SKM-1 treated with dmso at 0.1 percent for 144 hours (cell line): ENCODE measurements around the gene EXOC3L1.
A peak's percentile ranks its signal among the peaks of the same experiment; 100 is the strongest.

ENCODE experiments used
- DNase-seq: peaks from one replicate; lab custom pipeline; 2025; ENCODE audit not compliant: unreplicated experiment; lab: John Stamatoyannopoulos, UW

Gene EXOC3L1

DNA sequence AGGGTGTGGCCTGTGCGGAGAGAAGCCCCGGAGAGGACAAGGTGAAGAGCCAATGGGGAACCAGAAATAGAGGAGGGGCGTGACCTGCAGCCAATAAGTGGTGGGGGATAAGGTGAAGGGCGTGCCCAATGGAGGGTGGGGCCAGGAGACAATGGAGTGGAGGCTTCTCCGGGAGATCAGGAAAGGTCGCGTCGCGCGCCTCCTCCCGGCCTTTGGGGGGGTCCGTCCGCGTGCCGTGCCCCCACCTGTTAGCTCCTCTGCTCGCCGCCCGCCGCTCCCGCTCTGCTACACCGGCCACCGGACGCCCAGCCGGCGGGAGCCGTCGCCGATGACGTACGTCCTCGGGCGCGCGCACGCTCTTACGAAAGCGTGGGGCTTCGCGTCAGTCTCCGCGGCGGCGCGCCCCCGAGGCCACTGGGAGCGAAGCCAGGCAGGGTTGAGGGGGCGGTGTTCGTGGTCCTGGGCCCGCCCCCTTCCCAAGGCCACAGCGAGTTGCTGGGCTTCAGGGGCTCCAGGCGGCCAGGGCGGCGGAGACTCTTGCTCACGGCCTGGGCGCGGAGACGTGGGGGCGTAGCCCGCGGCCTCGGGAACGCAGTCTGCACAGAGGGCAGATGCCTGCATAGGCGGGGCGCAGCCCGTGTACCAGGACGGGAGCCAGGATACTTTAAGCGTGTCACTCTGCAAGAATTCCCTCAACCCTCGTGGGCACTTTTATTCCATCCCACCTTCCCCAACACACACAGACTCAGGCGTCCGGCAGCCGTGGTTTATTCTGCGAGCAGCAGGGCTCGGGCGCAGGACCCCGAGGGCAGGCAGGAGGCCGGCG, 6.1 kb downstream of the EXOC3L1 start, which contains the start of gene MATCAP1:
Gene MATCAP1, minus strand, starts transcription at position 337 of the 826 bp plus-strand sequence. CDS start 3,353 bp downstream, outside the sequence.
- peak; percentile 99 for DNase-seq

DNA sequence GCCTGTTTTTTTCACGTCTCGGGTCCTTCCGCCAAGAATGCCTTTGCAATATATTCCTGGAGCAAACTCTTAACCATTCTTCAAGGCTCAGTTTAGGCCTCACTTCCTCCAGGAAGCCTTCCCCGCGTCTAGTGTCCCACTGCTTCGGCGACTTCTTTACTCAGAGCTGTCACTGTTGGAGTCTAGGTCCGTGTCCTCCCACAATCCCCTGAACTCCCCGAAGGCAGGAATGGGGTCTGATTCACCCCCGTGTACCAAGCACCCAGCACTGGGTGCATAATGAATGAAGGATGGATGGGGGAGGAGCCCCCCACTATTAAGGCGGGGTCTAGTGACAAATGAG, 6.7 kb downstream of the EXOC3L1 start:
- no peak for DNase-seq

DNA sequence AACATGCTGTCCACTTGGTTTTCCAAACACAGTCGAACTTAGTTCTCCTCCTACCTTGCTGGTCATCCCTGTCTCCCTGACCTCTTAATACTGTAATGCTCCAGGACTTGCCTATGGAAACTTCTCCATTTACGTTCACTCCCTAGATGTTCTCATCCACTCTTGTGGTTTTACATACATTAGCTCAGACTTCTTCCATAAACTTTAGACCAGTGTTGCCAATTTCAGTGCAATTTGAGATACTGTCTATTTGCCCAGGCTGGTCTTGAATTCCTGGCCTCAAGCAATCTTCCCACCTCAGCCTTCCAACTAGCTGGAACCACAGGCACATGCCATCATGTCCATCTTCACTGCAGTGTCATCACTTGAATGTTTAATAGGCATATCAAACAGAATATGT, 7.6 kb downstream of the EXOC3L1 start:
- no peak for DNase-seq

DNA sequence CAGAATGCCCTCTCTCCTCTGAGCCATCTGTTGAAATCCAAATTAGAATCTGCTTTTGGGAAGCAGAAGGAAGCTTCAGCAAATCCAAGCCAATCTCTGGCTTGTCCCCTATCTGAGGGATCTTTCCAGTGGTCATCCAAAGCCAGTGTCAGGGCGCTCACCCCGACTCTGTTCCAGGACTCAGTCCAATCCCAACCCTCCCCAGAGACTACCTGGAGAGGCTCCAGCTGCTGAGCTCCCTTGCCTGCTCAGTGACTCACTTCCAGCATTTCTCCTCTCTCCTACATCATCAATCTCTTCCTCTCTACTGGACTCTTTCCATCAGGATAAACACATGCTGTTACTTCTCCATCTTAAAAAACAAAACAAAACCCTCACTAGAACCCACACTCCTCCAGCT, 8.6 kb downstream of the EXOC3L1 start:
- no peak for DNase-seq

DNA sequence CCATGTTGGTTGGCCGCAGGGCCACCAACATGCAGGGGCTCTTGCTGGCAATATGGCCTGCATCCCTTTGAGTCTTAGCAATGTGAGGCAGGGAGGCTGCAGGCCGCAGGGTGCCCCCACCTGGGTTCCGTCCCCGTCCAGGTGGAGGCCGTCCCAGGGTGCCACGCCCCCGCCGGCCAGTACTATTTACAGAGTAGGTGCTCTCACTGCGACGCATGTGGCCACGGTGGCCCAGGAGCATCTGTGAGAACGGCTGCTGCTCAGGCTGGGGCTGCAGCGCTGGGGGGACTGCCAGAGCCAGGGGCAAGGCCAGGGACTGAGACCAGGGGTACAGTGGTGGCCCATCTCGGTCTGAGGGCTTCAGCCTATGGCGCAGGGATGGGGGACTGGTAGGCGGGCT, 9.8 kb downstream of the EXOC3L1 start:
- DNase-seq = no peak

DNA sequence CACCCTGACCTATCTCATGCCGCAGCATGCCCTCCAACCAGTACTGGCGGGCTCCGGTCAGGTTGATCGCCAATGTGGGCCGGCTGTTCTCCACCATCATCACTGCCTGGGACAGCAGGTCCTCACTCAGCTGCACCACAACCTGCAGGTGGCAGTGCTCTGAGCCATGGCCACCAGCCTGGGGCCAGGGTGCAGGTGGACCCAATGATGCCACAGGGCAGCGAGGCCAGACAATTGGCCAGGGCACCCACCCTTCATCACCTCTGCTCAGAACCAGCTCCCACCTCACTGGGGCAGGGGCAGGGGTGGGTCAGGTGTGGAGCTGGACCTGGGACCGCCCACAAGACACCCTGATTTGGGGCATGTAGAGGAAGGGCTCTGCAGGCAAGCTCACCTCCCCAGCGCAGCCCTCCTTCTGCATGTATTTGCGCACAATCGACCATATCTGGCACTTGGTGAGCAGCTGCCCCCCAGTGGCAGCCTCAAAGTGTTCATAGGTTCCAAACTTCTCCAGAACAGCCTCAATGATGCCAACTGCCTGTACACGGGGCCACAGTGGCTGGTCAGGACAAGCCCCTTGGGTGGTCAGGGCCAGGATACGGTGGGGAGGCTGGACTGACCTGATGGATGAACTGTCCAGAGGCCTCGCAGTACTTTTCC, 10.4 kb downstream of the EXOC3L1 start:
- DNase-seq = no peak

DNA sequence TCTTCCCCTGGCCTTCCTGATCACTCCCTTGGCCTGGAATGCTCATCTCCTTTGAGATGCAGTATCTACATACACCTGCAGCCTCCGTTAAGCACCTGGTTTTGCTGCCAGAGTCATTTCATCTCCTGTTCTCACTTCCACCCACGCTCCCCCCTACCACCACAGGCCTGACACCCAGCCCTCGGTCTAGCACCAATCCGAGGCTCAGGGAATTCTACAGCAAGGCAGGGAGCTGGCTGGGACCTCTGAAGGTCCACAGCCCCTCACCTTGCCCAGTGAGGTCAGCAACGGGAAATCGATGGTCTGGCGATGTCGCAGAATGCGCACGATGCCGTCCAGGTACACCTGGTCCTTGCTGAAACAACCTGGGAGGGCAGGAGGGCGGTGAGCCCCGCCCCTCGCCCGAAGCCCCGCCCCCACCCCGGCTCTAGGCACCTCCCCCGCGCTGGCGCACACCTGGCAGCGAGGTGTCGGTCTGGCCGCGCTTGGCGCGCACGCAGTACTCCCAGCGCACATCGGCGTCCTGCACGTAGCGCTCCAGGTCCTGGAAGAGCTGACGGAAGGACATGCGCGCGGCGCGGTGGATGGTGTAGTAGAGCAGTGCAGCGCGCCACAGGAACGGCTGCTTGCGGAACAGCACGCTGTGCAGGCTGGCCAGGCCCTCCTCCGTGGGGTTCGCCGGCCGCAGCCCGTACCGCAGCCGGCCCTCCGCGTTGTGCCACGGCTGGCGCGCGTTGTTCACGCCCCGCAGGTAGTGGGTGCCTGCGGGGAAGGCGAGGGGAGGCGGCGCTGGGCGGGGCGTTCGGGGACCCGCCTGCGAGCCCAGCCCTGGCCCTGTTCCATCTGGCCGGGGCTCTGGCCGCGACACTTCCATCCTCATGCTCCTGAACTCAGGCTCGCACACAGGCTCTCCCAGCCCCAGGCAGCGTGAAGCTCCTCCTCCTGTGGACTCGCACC, 11.9 kb downstream of the EXOC3L1 start:
- DNase-seq = no peak

DNA sequence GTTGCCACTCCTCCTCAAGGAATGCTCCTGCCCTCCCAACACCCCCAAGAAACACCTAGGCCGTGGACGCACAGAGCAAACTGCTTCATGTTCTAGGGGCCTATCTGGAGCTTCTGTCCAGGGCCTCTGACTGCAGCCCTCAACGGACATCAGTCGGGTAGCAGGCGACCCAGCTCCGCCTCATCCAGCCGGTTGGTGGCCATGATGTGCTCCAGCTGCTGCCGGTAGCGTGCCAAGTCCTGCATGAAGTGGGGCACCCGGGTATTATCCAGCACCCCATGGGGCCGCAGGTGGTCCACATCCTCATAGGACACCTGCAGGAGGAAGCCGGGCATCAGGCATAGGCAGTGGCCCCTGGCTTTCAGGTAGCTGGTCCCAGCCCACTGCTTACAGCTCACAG, 13.3 kb downstream of the EXOC3L1 start:
- DNase-seq = no peak

DNA sequence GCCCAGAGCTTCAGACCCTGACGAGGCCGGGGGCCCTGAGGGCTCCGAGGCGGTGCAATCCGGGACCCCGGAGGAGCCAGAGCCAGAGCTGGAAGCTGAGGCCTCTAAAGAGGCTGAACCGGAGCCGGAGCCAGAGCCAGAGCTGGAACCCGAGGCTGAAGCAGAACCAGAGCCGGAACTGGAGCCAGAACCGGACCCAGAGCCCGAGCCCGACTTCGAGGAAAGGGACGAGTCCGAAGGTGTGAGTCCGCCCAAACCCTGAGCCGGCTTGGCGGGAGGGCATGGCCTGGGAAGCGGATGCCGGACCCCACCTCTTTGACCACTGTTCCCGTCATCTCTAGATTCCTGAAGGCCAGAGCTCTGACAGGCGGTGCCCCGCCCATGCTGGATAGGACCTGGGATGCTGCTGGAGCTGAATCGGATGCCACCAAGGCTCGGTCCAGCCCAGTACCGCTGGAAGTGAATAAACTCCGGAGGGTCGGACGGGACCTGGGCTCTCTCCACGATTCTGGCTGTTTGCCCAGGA, 15.2 kb downstream of the EXOC3L1 start:
- DNase-seq = no peak

DNA sequence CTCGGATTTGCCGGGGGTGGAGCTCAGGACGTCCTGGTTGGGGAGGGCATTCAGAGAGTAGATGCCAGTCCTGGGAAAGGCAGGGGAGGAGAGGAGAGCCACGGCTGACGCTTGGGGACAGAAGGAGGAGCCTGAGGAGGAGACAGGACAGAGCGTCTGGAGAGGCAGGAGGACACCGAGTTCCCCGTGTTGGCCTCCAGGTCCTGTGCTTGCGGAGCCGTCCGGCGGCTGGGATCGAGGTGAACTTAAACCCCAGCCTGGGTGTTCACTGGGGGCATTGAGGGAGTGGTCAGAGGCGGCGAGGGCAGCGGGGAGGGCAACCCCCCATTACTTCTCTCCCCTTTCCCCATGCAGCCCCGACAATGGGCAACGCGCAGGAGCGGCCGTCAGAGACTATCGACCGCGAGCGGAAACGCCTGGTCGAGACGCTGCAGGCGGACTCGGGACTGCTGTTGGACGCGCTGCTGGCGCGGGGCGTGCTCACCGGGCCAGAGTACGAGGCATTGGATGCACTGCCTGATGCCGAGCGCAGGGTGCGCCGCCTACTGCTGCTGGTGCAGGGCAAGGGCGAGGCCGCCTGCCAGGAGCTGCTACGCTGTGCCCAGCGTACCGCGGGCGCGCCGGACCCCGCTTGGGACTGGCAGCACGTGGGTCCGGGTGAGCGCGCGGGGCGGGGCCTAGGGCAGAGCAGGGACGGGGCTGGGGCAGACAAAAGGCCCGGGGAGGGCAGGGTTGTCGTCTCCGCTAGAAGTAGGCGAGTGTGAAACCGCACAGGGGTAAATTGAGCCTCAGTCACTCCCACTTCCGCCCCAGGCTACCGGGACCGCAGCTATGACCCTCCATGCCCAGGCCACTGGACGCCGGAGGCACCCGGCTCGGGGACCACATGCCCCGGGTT, 15.9 kb downstream of the EXOC3L1 start:
- DNase-seq = no peak

DNA sequence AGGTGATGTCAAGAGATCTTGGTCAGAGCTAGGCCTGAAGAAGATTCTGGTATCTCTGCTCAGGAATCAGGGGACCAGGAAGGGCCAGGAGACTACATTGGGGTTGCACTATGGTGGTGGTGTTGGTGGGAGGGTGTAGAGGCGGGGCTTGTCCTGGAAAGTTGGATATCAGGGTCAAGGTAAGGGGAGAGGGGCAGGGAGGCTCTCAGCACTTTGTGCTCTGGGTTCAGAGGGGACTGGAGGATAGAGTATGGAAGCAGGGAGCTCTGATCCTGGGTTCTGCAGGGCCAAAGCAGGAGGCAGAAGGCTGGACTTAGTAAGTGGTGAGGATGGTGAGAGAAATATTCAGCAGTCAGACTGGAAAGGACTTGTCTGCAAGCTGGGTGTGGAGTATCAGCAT, 16.6 kb downstream of the EXOC3L1 start:
- DNase-seq = no peak

DNA sequence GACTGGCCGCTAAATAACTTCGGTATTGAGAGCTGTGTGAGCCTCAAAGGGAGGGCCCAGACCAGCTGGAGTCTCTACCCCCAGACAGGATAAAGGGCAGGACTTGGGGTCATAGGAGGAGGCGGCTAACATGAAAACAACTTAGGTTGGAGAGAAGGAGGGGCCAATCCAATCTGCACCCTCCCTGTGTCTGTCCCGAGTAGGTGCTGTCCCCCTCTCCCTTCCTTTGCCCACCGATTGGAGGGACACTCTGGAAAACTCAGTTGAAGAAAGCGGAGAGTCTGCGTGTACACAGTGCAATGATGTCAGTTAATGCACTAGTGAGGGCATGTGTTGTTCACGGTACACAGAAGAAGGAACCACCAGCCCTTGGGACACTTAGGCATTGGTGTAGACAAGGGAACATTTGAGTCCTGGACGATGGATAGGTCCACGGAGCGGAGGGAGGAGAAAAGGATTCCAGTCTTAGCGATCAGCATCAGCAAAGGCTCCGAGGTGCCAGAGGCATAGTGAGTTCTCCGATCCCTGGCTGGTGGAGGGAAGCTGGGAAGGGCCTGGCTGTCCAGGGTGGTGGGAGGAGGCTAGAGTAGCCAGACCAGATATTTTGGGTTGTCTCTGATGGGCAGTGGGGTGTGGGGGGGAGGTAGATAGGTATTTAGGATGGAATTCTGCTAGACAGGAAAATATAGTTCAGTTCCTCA, 18.8 kb downstream of the EXOC3L1 start:
- DNase-seq = no peak

DNA sequence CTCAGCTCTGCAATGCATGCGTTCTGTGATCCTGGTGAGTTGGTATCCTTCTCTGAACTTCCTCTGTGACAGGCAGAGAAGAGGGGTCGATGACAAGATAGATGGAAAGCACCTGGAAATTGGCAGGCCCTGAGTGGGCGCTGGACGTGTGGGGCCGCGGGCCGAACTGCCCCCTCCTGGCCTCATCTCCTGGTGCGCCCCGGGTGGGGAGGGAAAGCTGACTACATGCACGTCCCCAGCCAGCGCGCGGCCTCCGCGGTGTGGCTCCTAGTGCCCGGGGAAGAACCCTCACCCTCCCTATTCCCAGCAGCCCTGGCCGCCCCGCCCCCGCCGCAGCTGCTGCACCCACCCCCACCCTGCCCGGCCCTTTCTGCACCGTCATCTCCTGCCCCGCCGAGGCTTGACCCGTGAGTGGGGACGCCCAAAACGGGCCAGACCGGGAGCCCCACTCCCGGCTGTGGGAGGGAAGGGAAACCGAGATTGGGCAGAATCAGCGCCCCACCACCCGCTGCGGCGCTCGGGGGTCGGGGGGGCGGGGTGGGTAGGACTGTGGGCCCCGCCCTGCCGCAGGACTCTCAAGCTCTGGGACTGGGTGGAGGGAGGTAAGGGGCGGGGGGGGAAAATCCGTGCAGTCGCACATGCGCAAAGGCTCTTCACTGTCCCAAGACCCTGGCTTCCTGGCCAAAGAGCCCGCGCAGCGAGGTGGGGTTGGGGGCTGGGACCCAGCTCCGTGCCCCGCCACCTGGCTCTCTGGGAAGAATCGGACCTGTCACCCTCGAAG, 19.6 kb downstream of the EXOC3L1 start, which contains the start of gene NOL3:
Gene NOL3, plus strand, starts transcription at position 371 of the 781 bp plus-strand sequence.
- DNase-seq = no peak

DNA sequence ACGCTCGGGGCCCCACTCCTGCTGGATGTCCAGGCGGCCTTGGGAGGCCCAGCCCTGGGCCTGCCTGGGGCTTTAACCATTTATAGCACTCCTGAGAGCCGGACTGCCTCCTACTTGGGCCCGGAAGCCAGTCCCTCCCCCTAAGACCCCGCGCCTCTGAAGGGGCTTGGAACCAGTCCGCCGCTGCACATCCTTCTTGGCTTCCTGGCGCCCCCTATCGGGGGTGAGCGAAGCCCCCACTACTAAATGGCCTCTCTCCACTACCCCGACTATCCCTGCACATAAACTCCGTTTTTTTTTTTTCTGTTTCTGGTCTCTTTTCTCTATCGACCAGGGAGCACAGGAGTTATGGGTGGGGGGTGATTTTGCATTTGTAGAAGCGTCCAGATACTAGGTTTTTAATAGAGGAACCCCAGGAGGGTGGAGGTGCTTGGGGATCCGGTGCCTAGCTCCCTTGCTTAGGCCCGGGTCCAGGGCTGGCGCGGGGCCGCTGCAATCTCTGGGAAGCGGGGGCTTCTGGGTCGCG, 20.2 kb downstream of the EXOC3L1 start:
- no peak for DNase-seq

DNA sequence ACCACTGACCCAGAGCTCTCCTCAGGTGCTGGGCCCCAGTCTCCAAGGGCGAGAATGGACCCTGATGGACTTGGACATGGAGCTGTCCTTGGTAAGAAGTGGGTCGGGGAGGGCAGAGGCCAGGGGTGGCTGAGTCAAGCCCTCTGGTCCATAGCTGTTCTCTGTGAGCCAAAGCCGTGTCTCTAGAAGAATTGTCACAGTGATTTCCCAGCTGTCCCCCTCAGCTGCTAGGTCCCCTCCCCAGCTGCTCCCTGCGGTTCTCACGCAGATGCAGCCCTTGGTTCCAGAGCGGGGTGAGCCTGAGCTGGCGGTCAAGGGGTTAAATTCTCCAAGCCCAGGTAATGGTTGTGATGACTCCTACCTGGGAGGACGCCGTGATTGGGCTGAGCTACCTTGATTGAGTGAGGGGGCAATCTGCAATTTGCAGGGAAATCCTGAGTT, 20.9 kb downstream of the EXOC3L1 start:
- DNase-seq = no peak

DNA sequence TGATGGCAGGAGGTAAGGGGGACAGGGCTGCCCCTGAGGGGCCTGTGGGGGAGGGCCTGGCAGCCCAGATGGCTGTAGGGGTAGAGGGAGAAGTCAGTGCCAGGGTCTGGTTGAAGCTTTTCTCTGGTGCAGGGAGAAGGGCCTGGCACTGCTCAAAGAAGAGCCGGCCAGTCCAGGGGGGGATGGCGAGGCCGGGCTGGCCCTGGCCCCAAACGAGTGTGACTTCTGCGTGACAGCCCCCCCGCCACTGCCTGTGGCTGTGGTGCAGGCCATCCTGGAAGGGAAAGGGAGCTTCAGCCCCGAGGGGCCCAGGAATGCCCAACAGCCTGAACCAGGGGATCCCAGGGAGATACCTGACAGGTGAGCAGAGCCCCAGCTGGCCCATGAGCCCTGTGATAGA, 22.3 kb downstream of the EXOC3L1 start:
- DNase-seq = no peak

DNA sequence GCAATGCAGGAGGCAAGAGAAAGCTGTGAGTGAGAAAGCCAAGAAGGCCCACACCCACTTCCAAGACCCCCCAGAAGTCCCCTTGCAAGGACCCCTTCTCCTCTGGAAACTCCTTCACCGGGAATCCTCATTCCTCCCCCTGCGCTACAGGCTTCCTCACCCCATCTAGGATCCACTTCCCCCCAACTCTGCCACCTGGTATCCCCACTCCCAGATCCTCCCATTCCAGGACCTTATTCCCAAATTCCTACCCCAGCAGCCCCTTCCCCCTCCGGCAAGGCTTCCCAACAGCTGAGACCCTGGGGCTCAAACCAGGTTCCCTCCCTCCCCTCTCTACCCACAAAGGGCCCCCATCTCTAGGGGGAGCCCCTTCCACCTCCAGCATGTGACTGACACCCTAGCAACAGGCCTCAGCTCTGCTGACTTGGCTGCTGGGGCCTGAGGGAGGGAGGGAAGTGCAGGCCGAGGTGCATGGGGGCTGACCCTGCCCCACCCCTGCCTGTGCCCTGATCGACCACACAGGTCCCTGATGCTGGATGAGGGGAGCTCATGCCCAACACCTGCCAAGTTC, 23.3 kb downstream of the EXOC3L1 start:
- no peak for DNase-seq

DNA sequence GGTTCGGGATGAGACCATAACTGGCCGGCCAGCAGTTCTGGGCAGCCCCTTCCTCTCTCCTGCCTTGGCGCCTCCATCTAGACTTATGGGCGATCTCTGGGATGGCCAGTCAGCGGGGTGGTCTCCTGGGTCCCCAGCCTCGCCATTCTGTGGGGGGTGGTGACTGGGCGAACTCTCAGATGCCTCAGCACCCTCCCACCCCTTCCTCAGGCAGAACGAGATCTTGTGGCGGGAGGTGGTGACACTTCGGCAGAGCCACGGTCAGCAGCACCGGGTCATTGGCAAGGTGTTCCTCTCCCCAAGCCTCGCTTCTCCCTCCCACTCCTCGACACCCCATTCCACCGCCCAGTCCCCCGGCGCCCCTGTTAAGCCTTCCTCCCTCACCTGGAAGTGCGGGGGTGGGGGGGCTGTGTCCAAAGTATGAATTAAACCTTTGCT, 23.8 kb downstream of the EXOC3L1 start:
- DNase-seq = no peak
